GM23338 (cell line): ENCODE measurements around the gene RPL28.

Source experiments
- CREB1 ChIP-seq: fragments of 250-450 bp; sonication (Bioruptor Pico); IDR thresholded peaks from 2 replicates; pipeline ENCODE4 v1.5.0; 2020; ENCODE audit warnings: low read depth, mild to moderate bottlenecking, moderate library complexity
- CTCF ChIP-seq, 2 experiments: fragments of 200-600 bp in 1 of 2; sonication (generic) in 1 of 2; conservative IDR thresholded peaks; 2 replicates each; pipeline versions ENCODE4 v1.5.1 to v1.6.1; 2016 to 2017; ENCODE audit warnings: antibody characterized with exemption in 2 of 2, low read depth in 2 of 2, mild to moderate bottlenecking in 2 of 2, moderate library complexity in 1 of 2
- ETS1 ChIP-seq: IDR thresholded peaks from 2 replicates; pipeline ENCODE4 v1.6.1; 2016; ENCODE audit warnings: antibody characterized with exemption
- EZH2 ChIP-seq: fragments of 200-600 bp; sonication (generic); IDR thresholded peaks from one replicate; pipeline ENCODE4 v1.8.0; 2017; ENCODE audit warnings: antibody characterized with exemption, mild to moderate bottlenecking, low read depth; ENCODE audit not compliant: unreplicated experiment
- EZH2phosphoT487 ChIP-seq: fragments of 200-600 bp; sonication (generic); IDR thresholded peaks from one replicate; pipeline ENCODE4 v1.8.1; 2018; ENCODE audit warnings: antibody characterized with exemption; ENCODE audit not compliant: unreplicated experiment
- POLR2AphosphoS5 ChIP-seq: IDR thresholded peaks from 2 replicates; pipeline ENCODE4 v1.6.1; 2016; ENCODE audit warnings: antibody characterized with exemption, low read depth
- REST ChIP-seq: IDR thresholded peaks from one replicate; pipeline ENCODE4 v1.6.1; 2018; ENCODE audit warnings: antibody characterized with exemption; ENCODE audit not compliant: unreplicated experiment
- ZNF114 ChIP-seq: fragments of 250-450 bp; sonication (Bioruptor Pico); IDR thresholded peaks from 2 replicates; pipeline ENCODE4 v1.5.0; 2020; ENCODE audit warnings: mild to moderate bottlenecking, moderate library complexity

GRCh38 chr19:55358493-55358892, 27.2 kb upstream of the RPL28 start:
- TF ChIP-seq POLR2AphosphoS5 (no peak), CTCF (conservative IDR thresholded peaks at IDR 0.05; ENCODE audit: low read depth in 2 of 2) (no peak), CREB1 (CRISPR knock-in tag) (no peak), EZH2 (no peak), ETS1 (no peak), EZH2phosphoT487 (no peak), REST (no peak), ZNF114 (CRISPR knock-in tag) (no peak)
